OCI-LY3 (cell line): Measurements from ENCODE around the gene EEA1.

Experiments used
- H2AFZ ChIP-seq: fragments of 200-600, 300-600 bp; shearing (Covaris generic); 2 replicates; pipeline ENCODE4 v1.6.0; 2014; ENCODE audit warnings: antibody characterized with exemption, low read depth, low read length
- H3K27ac ChIP-seq: fragments of 200-600, 300-600 bp; sonication (generic); 2 replicates; pipeline ENCODE4 v1.5.1; 2014; ENCODE audit warnings: mild to moderate bottlenecking, low read length, moderate library complexity, mixed read lengths
- H3K27me3 ChIP-seq: fragments of 200-600, 300-600 bp; sonication (generic); 2 replicates; pipeline ENCODE4 v1.6.1; 2014; ENCODE audit warnings: low read depth, low read length, mixed read lengths
- H3K36me3 ChIP-seq: fragments of 200-600, 300-600 bp; sonication (generic); replicated peaks from 2 replicates; pipeline ENCODE3; 2014; ENCODE audit warnings: low read depth, low read length, mixed read lengths
- H3K4me1 ChIP-seq: fragments of 300-600, 200-600 bp; sonication (generic); 2 replicates; pipeline ENCODE4 v1.6.1; 2014; ENCODE audit warnings: low read length, mixed read lengths
- H3K4me2 ChIP-seq: fragments of 200-600, 300-600 bp; sonication (generic); 2 replicates; pipeline ENCODE4 v1.6.1; 2014; ENCODE audit warnings: low read length, mixed read lengths
- H3K4me3 ChIP-seq: fragments of 300-600, 200-600 bp; sonication (generic); 2 replicates; pipeline ENCODE4 v1.5.1; 2014; ENCODE audit warnings: antibody characterized with exemption, mild to moderate bottlenecking, low read length, moderate library complexity
- H3K79me2 ChIP-seq: fragments of 300-600, 200-600 bp; shearing (Covaris generic); 2 replicates; pipeline ENCODE4 v1.6.1; 2014; ENCODE audit warnings: mild to moderate bottlenecking, low read length, mixed read lengths
- H3K9ac ChIP-seq: fragments of 300-600, 200-600 bp; shearing (Covaris generic); 2 replicates; pipeline ENCODE4 v1.6.0; 2014; ENCODE audit warnings: mild to moderate bottlenecking, low read length, moderate library complexity
- H3K9me3 ChIP-seq: fragments of 200-600, 300-600 bp; shearing (Covaris generic); 2 replicates; pipeline ENCODE4 v1.6.1; 2014; ENCODE audit warnings: low read length, mixed read lengths; ENCODE audit not compliant: insufficient read depth
- H4K20me1 ChIP-seq: fragments of 200-600, 300-600 bp; sonication (generic); 2 replicates; pipeline ENCODE4 v1.6.1; 2016; ENCODE audit warnings: low read length, mixed read lengths; ENCODE audit not compliant: insufficient read depth
- EZH2phosphoT487 ChIP-seq: fragments of 200-600 bp; shearing (Covaris generic); IDR thresholded peaks from 2 replicates; pipeline ENCODE4 v1.6.1; 2018; ENCODE audit warnings: antibody characterized with exemption, mixed run types, low read depth
- TF ChIP-seq, protein P1 (sequence below): fragments of 200-600, 300-600 bp; sonication (generic); IDR thresholded peaks from 2 replicates; pipeline ENCODE4 v1.5.1; 2014; ENCODE audit warnings: antibody characterized with exemption, low read length, low read depth

The EEA1 gene

GRCh38 chr12:92955997-92956663, 27.0 kb upstream of the EEA1 start:
- 0 out of 2 replicates have a peak overlapping the region, but pooled peaks have one; percentile 10 for H3K4me2 ChIP-seq
- no peak overlapping the region for H3K4me3 ChIP-seq
- peaks cover 8% of the 10 kb centered on the region for H3K4me1 ChIP-seq
- H3K27me3 ChIP-seq, result no peaks in the 10 kb centered on the region
- H2AFZ ChIP-seq, result no peak overlapping the region
- peak overlapping the region; percentile 18 for H3K27ac ChIP-seq
- H3K36me3 ChIP-seq, result peaks cover 16% of the 10 kb centered on the region
- H3K9me3 ChIP-seq, result peaks cover 21% of the 10 kb centered on the region
- no peak overlapping the region for H3K9ac ChIP-seq
- no peaks in the 10 kb centered on the region for H4K20me1 ChIP-seq
- TF ChIP-seq EZH2phosphoT487, result no peak
- TF ChIP-seq, protein P1, sequence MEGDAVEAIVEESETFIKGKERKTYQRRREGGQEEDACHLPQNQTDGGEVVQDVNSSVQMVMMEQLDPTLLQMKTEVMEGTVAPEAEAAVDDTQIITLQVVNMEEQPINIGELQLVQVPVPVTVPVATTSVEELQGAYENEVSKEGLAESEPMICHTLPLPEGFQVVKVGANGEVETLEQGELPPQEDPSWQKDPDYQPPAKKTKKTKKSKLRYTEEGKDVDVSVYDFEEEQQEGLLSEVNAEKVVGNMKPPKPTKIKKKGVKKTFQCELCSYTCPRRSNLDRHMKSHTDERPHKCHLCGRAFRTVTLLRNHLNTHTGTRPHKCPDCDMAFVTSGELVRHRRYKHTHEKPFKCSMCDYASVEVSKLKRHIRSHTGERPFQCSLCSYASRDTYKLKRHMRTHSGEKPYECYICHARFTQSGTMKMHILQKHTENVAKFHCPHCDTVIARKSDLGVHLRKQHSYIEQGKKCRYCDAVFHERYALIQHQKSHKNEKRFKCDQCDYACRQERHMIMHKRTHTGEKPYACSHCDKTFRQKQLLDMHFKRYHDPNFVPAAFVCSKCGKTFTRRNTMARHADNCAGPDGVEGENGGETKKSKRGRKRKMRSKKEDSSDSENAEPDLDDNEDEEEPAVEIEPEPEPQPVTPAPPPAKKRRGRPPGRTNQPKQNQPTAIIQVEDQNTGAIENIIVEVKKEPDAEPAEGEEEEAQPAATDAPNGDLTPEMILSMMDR, result no peak
- no peaks in the 10 kb centered on the region for H3K79me2 ChIP-seq

DNA sequence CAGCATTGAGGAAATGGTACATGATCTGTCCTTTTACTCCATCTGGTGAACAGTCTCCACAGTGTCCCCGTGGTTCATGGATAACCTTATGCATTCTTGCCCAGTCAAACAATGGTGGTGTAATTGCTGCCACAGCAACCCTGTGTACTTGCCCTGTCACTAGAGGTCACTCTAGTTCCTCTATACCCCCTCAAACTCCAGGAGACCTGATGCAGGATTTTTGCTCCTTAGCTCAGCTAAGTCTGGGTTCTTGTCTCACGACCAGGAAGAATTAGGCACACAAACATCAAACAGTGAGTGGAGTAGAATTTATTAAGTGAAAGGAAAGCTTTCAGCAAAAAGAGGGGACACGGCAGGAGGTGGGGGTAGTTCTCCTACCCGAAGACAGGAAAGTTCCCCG, 24.7 kb upstream of the EEA1 start:
- no peak overlapping the region for H2AFZ ChIP-seq
- no peak overlapping the region for H3K27ac ChIP-seq
- no peak for TF ChIP-seq EZH2phosphoT487
- TF ChIP-seq, protein P1, result no peak
- H3K9ac ChIP-seq, result no peak overlapping the region
- no peaks in the 10 kb centered on the region for H3K79me2 ChIP-seq
- peaks cover 16% of the 10 kb centered on the region for H3K36me3 ChIP-seq
- no peaks in the 10 kb centered on the region for H4K20me1 ChIP-seq
- H3K4me1 ChIP-seq, result peaks cover 8% of the 10 kb centered on the region
- H3K9me3 ChIP-seq, result peaks cover 21% of the 10 kb centered on the region
- no peak overlapping the region for H3K4me2 ChIP-seq
- no peaks in the 10 kb centered on the region for H3K27me3 ChIP-seq
- no peak overlapping the region for H3K4me3 ChIP-seq

DNA sequence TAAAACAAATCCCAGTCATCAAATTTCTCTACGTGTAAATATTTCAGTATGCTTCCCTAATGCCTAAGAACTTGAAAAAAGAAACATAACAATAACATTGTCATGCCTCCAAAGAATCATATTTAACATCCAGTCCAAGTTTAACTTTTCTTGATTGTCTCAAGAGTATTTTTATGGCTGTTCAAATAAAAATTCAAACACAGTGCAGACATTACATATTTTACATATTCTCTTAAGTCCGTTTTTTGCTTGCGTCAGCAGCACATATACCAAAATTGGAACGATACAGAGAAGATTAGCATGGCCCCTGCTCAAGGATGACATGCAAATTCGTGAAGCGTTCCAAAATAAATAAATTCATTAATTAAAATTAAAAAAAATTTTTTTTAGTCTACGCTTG, 23.3 kb upstream of the EEA1 start:
- H3K36me3 ChIP-seq, result peaks cover 19% of the 10 kb centered on the region
- no peak overlapping the region for H2AFZ ChIP-seq
- no peak overlapping the region for H3K4me2 ChIP-seq
- H3K9me3 ChIP-seq, result peaks cover 18% of the 10 kb centered on the region
- no peaks in the 10 kb centered on the region for H4K20me1 ChIP-seq
- no peak overlapping the region for H3K9ac ChIP-seq
- H3K79me2 ChIP-seq, result no peaks in the 10 kb centered on the region
- H3K4me3 ChIP-seq, result no peak overlapping the region
- H3K27me3 ChIP-seq, result no peaks in the 10 kb centered on the region
- peaks cover 8% of the 10 kb centered on the region for H3K4me1 ChIP-seq
- TF ChIP-seq EZH2phosphoT487, result no peak
- TF ChIP-seq, protein P1, result no peak
- H3K27ac ChIP-seq, result no peak overlapping the region

- TF ChIP-seq, protein P1, result no peak
- H3K9ac ChIP-seq, result no peak overlapping the region
- peaks cover 12% of the 10 kb centered on the region; the same call in 1 of the 2 replicates for H3K9me3 ChIP-seq
- H3K4me3 ChIP-seq, result no peak overlapping the region
- no peaks in the 10 kb centered on the region for H4K20me1 ChIP-seq
- no peak overlapping the region for H3K27ac ChIP-seq
- H3K4me1 ChIP-seq, result peaks cover 5% of the 10 kb centered on the region
- H3K36me3 ChIP-seq, result peaks cover 16% of the 10 kb centered on the region
- no peaks in the 10 kb centered on the region for H3K79me2 ChIP-seq
- no peak overlapping the region for H2AFZ ChIP-seq
- no peak overlapping the region for H3K4me2 ChIP-seq
- H3K27me3 ChIP-seq, result no peaks in the 10 kb centered on the region
These were observed 21.9 kb upstream of the EEA1 start for GRCh38 chr12:92951006-92951405.
